Measurements from ENCODE around the gene ABHD5.
A peak's percentile ranks its signal among the peaks of the same experiment; 100 is the strongest.
"Not testable (repeated sequence)": the region's sequence is repeated elsewhere in the genome, so short reads cannot be mapped to it uniquely, and the experiment has no call there.

Gene ABHD5

DNA sequence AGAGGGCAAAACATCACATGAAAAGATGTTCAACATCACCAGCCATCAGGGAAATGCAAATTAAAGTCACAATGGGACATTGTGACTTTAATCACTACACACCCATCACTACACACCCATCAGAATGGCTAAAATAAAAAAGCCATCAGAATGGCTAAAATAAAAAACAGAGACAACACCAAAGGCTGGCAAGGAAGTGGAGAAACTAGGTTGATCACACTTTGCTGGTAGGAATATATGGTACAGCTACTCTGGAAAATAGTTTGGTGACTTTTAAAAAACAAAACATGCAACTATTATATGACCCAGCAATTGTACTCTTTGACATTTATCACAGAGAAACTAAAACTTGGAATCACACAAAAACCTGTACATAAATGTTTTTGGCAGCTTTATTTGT lies 15.1 kb upstream of the ABHD5 start:
- no peak overlapping the region for H3K27ac Mint-ChIP-seq
- H3K27me3 Mint-ChIP-seq, result no peaks in the 10 kb centered on the region
- peaks cover 7% of the 10 kb centered on the region for H3K36me3 Mint-ChIP-seq
- no peak overlapping the region for H3K4me3 Mint-ChIP-seq
- H3K9me3 Mint-ChIP-seq, result peaks cover 3% of the 10 kb centered on the region
- no peak for ATAC-seq
- no peaks in the 10 kb centered on the region for H3K4me1 Mint-ChIP-seq

GRCh38 chr3:43676441-43676840 lies 14.3 kb upstream of the ABHD5 start:
- H3K27me3 Mint-ChIP-seq, result no peaks in the 10 kb centered on the region
- no peak overlapping the region for H3K27ac Mint-ChIP-seq
- H3K4me3 Mint-ChIP-seq, result no peak overlapping the region
- H3K4me1 Mint-ChIP-seq, result no peaks in the 10 kb centered on the region
- no peak for ATAC-seq
- peaks cover 7% of the 10 kb centered on the region for H3K36me3 Mint-ChIP-seq
- H3K9me3 Mint-ChIP-seq, result peaks cover 3% of the 10 kb centered on the region

DNA sequence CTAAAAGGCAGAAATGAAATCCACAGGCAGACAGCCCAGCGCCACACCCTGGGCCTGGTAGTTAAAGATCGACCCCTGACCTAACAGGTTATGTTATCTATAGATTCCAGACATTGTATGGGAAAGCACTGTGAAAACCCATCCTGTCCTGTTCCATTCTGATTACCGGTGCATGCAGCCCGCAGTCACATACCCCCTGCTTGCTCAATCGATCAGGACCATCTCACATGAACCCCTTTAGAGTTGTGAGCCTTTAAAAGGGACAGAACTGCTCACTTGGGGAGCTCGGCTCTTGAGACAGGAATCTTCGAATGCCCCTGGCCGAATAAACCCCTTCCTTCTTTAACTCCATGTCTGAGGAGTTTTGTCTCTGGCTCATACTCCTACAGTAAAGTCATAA lies 12.4 kb upstream of the ABHD5 start:
- H3K4me3 Mint-ChIP-seq, H3K27ac Mint-ChIP-seq, H3K27me3 Mint-ChIP-seq, H3K9me3 Mint-ChIP-seq, H3K4me1 Mint-ChIP-seq, H3K36me3 Mint-ChIP-seq, ATAC-seq: not testable (repeated sequence)

- not testable (repeated sequence) for H3K4me3 Mint-ChIP-seq, H3K27ac Mint-ChIP-seq, H3K9me3 Mint-ChIP-seq, H3K36me3 Mint-ChIP-seq, H3K27me3 Mint-ChIP-seq, H3K4me1 Mint-ChIP-seq, ATAC-seq
These were observed 11.8 kb upstream of the ABHD5 start for GRCh38 chr3:43678887-43679449.

GRCh38 chr3:43680857-43681256 lies 9.9 kb upstream of the ABHD5 start:
- not testable (repeated sequence) for H3K36me3 Mint-ChIP-seq, H3K27me3 Mint-ChIP-seq, H3K9me3 Mint-ChIP-seq, ATAC-seq, H3K4me3 Mint-ChIP-seq, H3K27ac Mint-ChIP-seq, H3K4me1 Mint-ChIP-seq

- Mint-ChIP-seq H3K4me3 (no peak overlapping the region), H3K36me3 (no peaks in the 10 kb centered on the region), H3K27ac (no peak overlapping the region), H3K4me1 (peaks cover 7% of the 10 kb centered on the region), H3K27me3 (no peaks in the 10 kb centered on the region), H3K9me3 (no peaks in the 10 kb centered on the region)
- ATAC-seq, result no peak
These were observed 5.8 kb upstream of the ABHD5 start for GRCh38 chr3:43684944-43685343.

DNA sequence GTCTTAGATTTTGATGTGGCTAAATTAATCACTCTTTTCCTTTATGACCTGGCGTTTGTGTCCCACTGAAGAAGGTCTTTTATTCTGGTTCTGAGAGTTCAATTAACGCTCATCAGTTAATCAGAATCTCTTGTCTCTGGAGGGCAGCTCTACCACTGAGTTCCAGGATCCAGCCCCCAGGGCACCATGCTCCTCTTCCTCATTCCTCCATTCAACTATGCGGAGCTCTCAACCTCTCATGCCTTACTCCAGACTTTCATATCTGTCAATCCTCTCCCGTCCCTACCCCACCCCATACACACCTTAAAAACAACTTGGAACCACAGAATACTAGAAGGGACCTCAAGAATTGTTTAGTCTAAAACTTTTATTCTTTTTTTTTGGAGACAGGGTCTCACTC lies 4.8 kb upstream of the ABHD5 start:
- H3K4me1 Mint-ChIP-seq, result peaks cover 7% of the 10 kb centered on the region
- H3K27me3 Mint-ChIP-seq, result no peaks in the 10 kb centered on the region
- H3K4me3 Mint-ChIP-seq, result no peak overlapping the region
- no peaks in the 10 kb centered on the region for H3K36me3 Mint-ChIP-seq
- no peak overlapping the region for H3K27ac Mint-ChIP-seq
- no peaks in the 10 kb centered on the region for H3K9me3 Mint-ChIP-seq
- no peak for ATAC-seq

DNA sequence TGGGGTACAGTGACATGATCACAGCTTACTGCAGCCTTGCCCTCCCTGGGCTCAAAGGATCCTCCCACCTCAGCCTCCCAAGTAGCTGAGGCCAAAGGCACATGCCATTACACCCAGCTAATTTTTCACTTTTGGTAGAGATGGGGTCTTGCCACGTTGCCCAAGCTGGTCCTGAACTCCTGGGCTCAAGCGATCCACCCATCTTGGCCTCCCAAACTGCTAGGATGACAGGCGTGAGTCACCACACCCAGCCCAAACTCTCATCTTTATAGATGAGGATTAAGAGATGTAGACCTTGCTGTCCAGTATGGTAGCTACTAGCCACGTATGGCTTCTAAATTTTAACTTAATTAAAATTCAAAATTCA lies 4.4 kb upstream of the ABHD5 start:
- H3K36me3 Mint-ChIP-seq, result no peaks in the 10 kb centered on the region
- no peak overlapping the region for H3K27ac Mint-ChIP-seq
- no peaks in the 10 kb centered on the region for H3K27me3 Mint-ChIP-seq
- H3K4me1 Mint-ChIP-seq, result peaks cover 7% of the 10 kb centered on the region
- H3K4me3 Mint-ChIP-seq, result no peak overlapping the region
- H3K9me3 Mint-ChIP-seq, result no peaks in the 10 kb centered on the region
- no peak for ATAC-seq

DNA sequence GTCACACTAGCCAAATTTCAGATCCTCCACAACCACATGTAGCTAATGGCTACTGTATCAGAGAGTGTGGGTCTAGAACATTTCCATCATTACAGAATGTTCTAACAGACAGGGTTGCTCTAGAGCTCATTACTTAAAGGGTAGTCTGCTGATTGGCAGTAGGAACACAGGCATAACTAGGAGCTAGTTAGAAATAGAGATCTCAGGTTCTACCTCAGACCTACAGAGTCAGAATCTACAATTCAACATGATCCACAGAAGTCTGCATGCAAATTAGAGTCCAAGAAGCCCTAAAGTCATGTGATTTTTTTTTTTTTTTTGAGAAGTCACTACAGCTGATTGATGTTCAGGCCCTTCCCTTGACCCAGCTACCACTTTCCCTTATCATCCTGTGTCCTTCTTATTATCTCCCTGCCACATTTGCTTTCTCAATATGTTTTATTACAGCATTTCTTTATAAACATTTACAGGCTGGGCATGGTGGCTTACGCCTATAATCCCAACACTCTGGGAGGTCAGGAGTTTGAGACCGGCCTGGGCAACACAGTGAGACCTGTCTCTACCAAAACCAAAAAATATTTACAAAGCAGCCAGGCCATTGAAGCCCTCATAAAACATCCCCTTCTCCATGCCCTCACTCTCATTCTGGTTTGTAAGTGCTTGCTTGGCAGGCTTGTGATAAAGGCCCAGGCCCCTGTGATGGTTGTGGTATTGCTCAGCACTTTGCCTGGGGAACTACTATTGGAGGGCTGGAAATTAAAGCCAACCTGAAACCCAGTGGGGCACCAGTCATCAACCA lies 3.8 kb upstream of the ABHD5 start:
- Mint-ChIP-seq H3K4me3 (no peak overlapping the region), H3K27ac (no peak overlapping the region), H3K27me3 (no peaks in the 10 kb centered on the region), H3K4me1 (peaks cover 13% of the 10 kb centered on the region), H3K9me3 (no peaks in the 10 kb centered on the region), H3K36me3 (no peaks in the 10 kb centered on the region)
- ATAC-seq, result no peak

DNA sequence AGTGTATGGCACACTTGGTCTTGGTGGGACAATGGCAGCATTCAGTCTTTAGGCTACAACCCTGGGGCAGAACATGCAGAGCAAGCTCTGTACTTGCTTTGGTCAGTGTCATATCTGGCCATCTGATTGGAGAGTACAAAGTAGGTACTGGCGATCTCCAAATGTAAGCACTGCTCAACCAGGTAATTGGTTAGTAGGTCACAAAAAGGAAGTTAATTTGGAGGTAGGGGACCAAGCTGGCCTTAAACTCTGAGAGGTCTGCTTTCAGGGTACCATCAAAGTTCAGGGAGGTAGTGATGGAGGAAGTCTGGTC lies 3.3 kb upstream of the ABHD5 start:
- peaks cover 18% of the 10 kb centered on the region for H3K4me1 Mint-ChIP-seq
- H3K27me3 Mint-ChIP-seq, result no peaks in the 10 kb centered on the region
- no peaks in the 10 kb centered on the region for H3K9me3 Mint-ChIP-seq
- no peak overlapping the region for H3K27ac Mint-ChIP-seq
- ATAC-seq, result no peak
- no peaks in the 10 kb centered on the region for H3K36me3 Mint-ChIP-seq
- H3K4me3 Mint-ChIP-seq, result no peak overlapping the region

DNA sequence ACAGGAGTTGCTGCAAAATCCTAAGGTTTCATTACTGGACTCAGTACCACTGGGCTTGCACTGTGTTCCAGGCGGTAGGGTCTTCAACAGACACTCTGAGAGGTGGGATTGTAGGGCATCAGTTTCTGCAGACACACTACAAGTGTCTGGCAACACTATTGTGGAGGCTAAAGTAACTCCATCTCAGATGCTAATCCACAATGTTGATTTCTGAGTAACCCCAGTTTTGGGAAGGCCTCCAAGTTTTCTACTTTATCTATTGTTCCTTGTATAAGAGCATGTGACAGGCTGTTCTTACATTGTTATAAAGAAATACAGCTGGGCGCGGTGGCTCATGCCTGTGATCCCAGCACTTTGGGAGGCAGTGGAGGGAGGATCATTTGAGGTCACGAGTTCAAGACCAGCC lies 2.5 kb upstream of the ABHD5 start:
- Mint-ChIP-seq H3K27ac (no peak overlapping the region), H3K4me1 (peaks cover 24% of the 10 kb centered on the region), H3K4me3 (no peak overlapping the region), H3K9me3 (no peaks in the 10 kb centered on the region), H3K27me3 (no peaks in the 10 kb centered on the region), H3K36me3 (no peaks in the 10 kb centered on the region)
- ATAC-seq, result no peak

- Mint-ChIP-seq H3K9me3 (no peaks in the 10 kb centered on the region), H3K27ac (peak overlapping the region; percentile 77), H3K4me3 (no peak overlapping the region), H3K36me3 (no peaks in the 10 kb centered on the region), H3K4me1 (peaks cover 30% of the 10 kb centered on the region), H3K27me3 (no peaks in the 10 kb centered on the region)
- ATAC-seq, result no peak
These were observed 1.6 kb upstream of the ABHD5 start for GRCh38 chr3:43689166-43689565.

DNA sequence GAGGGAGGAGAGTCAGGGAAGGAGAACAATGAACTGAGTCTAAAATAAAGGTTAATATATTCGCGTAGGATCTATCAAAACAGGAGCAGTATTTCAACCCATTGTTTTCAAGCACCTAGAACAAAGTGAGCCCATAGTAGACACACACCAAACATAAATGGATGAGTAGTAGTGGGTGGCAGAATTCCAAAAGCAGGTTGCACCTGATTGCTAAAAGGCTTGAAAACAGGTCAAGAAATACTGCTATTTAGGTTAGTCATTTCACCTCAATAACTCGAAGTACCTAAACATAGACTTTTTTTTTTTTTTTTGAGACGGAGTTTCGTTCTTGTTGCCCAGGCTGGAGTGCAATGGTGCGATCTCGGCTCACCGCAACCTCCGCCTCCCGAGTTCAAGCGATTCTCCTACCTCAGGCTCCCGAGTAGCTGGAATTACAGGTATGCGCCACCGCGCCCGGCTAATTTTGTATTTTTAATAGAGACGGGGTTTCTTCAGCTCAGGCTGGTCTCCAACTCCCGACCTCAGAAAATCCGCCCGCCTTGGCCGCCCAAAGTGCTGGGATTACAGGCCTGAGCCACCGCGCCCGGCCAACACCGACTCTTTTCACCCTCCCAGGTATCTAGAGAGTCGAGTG lies 855 bp upstream of the ABHD5 start:
- Mint-ChIP-seq H3K4me3 (peak overlapping the region; percentile 81), H3K36me3 (no peaks in the 10 kb centered on the region), H3K27ac (peak overlapping the region; percentile 77), H3K4me1 (peaks cover 30% of the 10 kb centered on the region), H3K9me3 (no peaks in the 10 kb centered on the region), H3K27me3 (no peaks in the 10 kb centered on the region)
- no peak for ATAC-seq

DNA sequence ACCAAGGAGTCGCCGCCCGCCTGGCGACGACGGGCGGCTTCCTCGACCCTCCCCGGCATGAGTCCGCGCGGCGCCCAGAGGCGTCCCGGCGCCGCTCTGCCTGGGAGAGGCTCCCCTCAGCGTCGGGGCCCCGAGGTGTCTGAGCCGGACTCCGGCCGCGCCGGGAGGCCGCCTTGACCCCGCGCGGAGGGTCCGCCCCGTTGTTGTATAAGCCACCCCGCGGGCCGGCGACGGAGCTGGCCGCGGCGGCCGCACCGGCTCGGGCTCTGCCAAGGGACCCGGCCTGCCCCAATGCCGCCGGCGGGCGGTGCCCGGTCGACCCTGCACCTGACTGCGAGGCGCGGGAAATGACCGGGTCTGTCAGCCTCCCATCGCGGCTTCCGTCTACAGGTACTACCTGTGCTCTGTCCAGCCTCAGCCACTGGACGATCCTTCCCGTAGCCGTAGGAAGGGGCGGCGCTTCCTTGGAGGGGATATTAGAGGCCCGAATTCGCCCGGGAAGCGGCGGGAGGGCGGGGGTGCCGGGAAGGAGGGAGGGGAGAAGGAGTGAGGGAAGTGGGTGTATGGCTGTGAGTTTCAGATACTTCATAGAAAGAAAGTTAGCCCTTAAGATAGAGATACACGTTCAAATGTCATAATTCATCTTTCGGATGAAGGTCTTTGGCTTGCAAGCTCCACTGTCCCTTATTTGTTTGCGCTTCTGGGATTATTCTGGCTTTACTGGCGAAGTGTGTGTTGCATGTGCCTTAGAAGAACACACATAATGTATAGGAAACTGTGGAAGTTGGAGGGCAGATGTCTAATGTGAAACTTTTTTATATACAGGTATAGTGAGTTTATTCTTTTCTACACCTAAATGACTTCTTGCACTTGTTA lies 620 bp downstream of the ABHD5 start:
- peaks cover 36% of the 10 kb centered on the region for H3K4me1 Mint-ChIP-seq
- H3K4me3 Mint-ChIP-seq, result peak overlapping the region; percentile 81

GRCh38 chr3:43692085-43692855 lies 1.5 kb downstream of the ABHD5 start:
- Mint-ChIP-seq H3K36me3 (no peaks in the 10 kb centered on the region), H3K27me3 (no peaks in the 10 kb centered on the region), H3K9me3 (no peaks in the 10 kb centered on the region), H3K4me1 (peaks cover 38% of the 10 kb centered on the region), H3K27ac (peak overlapping the region; percentile 77), H3K4me3 (peak overlapping the region; percentile 81)
- ATAC-seq, result no peak

More for the DNA sequence above, 620 bp downstream of the ABHD5 start:
- ATAC-seq, result peak; percentile 47
- Mint-ChIP-seq H3K9me3 (no peaks in the 10 kb centered on the region), H3K27me3 (no peaks in the 10 kb centered on the region), H3K27ac (peak overlapping the region; percentile 77), H3K36me3 (no peaks in the 10 kb centered on the region)
